Tibial nerve (tissue), 4 donors: ENCODE results near the gene CNTLN. TPM values are rescaled to one million over a fixed set of nuclear protein-coding genes. Genes with fewer than 3 reads are reported as not detected.
"Not testable (repeated sequence)": the region's sequence is repeated elsewhere in the genome, so short reads cannot be mapped to it uniquely, and the experiment has no call there.

ENCODE experiments used
- DNase-seq, 2 donors: peaks; one replicate each; pipeline ENCODE4 v3.0.0-alpha.2; 2019; ENCODE audit warnings: low spot score in 2 of 2
- H3K27ac ChIP-seq, 4 donors: fragments of 200-600 bp; sonication (generic) in 3 of 4; one replicate each; pipeline ENCODE4 v1.5.1; 2017 to 2019; ENCODE audit warnings: mild to moderate bottlenecking in 1 of 4
- H3K27me3 ChIP-seq, 2 donors: fragments of 200-600 bp; sonication (generic) in 1 of 2; one replicate each; pipeline versions ENCODE4 v1.5.1 to v1.6.0; 2017 to 2019
- H3K36me3 ChIP-seq, 3 donors: fragments of 200-600 bp; sonication (generic); one replicate each; pipeline ENCODE4 v1.5.1; 2018 to 2019
- H3K4me1 ChIP-seq, 4 donors: fragments of 200-600 bp; sonication (generic) in 3 of 4; one replicate each; pipeline ENCODE4 v1.5.1; 2017 to 2019
- H3K4me3 ChIP-seq, 4 donors: fragments of 200-600 bp; sonication (generic) in 3 of 4; one replicate each; pipeline ENCODE4 v1.5.1; 2017 to 2019; ENCODE audit warnings: mild to moderate bottlenecking in 1 of 4, moderate library complexity in 1 of 4
- H3K9me3 ChIP-seq, 4 donors: fragments of 200-600 bp; sonication (generic) in 3 of 4; one replicate each; pipeline ENCODE4 v1.5.1; 2017 to 2019
- EP300 ChIP-seq, 2 donors: sonication (generic); formaldehyde crosslinking; IDR thresholded peaks; one replicate each; pipeline ENCODE4 v1.6.1; 2017; ENCODE audit warnings: antibody characterized with exemption in 2 of 2, mild to moderate bottlenecking in 1 of 2
- POLR2A ChIP-seq, 2 donors: fragments of 450-650 bp; IDR thresholded peaks; one replicate each; pipeline ENCODE4 v1.6.1; 2017; ENCODE audit warnings: antibody characterized with exemption in 2 of 2, mild to moderate bottlenecking in 2 of 2, moderate library complexity in 2 of 2
- WGBS, 2 donors: methylation state at CpG; one replicate each; pipeline ENCODE4 v1.1.5; 2018; 5-methylcytosine and 5-hydroxymethylcytosine counted together
- total RNA-seq, 4 donors: library from RNA; depleted of rRNA; stranded (reverse); fragments of >200 nt; gene quantifications; one replicate each; pipeline ENCODE4 v1.1.0, GENCODE V29; 2016
- TF ChIP-seq, protein P1 (sequence below), 5 experiments: fragments of 200-600 bp in 3 of 5; fragments of 450-650 bp in 2 of 5; sonication (generic) in 3 of 5; IDR thresholded peaks; one replicate each; pipeline ENCODE4 v1.5.1; 2016 to 2019; ENCODE audit warnings: antibody characterized with exemption in 5 of 5, mild to moderate bottlenecking in 3 of 5, moderate library complexity in 2 of 5

Gene CNTLN
- total RNA-seq, 4 donors from 2014 or later, result 29.7 to 38.1 (median 34.0) TPM

DNA sequence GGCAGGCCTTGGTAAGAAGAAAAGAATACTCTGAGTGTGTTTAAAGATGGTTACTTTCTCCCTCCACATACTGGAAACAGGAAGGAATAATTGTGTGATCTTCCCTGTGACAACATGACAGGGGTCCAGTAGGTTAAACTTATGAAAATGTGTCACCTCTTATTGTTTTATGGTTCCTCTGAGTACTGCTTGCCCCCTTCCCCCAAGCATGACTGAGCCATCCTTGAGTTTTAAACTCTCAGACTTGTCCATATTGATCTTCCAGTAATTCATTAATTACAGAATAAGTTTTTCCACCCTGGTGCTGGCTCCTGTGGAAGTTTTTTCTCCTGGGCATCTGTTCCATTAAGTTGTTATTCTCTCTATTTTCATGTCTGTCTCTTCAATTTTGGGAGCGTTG, 95.8 kb downstream of the CNTLN start:
- Histone ChIP-seq H3K27ac (no peak overlapping the region), H3K27me3 (no peaks in the 10 kb centered on the region), H3K9me3 (no peaks in the 10 kb centered on the region), H3K36me3 (peaks cover 0 to 11% (median 0%) of the 10 kb centered on the region in 3 donors), H3K4me3 (no peak overlapping the region), H3K4me1 (peaks cover 0 to 17% (median 0%) of the 10 kb centered on the region in 4 donors)
- TF ChIP-seq, protein P1, sequence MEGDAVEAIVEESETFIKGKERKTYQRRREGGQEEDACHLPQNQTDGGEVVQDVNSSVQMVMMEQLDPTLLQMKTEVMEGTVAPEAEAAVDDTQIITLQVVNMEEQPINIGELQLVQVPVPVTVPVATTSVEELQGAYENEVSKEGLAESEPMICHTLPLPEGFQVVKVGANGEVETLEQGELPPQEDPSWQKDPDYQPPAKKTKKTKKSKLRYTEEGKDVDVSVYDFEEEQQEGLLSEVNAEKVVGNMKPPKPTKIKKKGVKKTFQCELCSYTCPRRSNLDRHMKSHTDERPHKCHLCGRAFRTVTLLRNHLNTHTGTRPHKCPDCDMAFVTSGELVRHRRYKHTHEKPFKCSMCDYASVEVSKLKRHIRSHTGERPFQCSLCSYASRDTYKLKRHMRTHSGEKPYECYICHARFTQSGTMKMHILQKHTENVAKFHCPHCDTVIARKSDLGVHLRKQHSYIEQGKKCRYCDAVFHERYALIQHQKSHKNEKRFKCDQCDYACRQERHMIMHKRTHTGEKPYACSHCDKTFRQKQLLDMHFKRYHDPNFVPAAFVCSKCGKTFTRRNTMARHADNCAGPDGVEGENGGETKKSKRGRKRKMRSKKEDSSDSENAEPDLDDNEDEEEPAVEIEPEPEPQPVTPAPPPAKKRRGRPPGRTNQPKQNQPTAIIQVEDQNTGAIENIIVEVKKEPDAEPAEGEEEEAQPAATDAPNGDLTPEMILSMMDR (IDR thresholded peaks at IDR 0.05), result no peak
- TF ChIP-seq EP300 (IDR thresholded peaks at IDR 0.05) (no peak), POLR2A (IDR thresholded peaks at IDR 0.05) (no peak)
- WGBS, 2 donors, result 28 to 30% methylated on average over 1 of the region's 1 CpG
- DNase-seq, result no peak

DNA sequence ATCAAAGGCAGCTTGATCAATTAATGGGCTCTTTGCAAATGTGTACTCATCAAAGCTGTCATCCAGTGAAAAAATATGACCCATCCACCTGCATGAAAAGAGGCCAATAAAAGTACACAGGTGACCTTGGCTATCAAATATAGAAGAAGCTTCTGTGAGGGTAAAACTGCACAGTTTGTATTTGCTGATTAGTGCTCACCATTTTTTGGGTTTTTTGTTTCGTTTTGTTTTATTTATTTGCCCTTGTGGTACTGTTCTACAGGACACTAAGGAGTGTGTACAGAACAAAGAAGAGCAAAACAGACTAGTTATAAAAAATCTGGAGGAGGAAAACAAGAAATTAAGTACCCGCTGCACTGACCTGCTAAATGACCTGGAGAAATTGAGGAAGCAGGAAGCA, 101.3 kb downstream of the CNTLN start:
- Histone ChIP-seq H3K36me3 (peaks cover 0 to 18% (median 0%) of the 10 kb centered on the region in 3 donors), H3K27me3 (no peaks in the 10 kb centered on the region), H3K9me3 (peaks cover 0 to 6% (median 2%) of the 10 kb centered on the region in 4 donors), H3K4me3 (no peak overlapping the region), H3K4me1 (peaks cover 0 to 10% (median 0%) of the 10 kb centered on the region in 4 donors), H3K27ac (no peak overlapping the region)
- no peak for DNase-seq
- 62 to 72% methylated on average over 2 of the region's 2 CpGs for WGBS, 2 donors
- TF ChIP-seq, protein P1 (IDR thresholded peaks at IDR 0.05), result no peak
- TF ChIP-seq EP300 (IDR thresholded peaks at IDR 0.05) (no peak), POLR2A (IDR thresholded peaks at IDR 0.05) (no peak)

DNA sequence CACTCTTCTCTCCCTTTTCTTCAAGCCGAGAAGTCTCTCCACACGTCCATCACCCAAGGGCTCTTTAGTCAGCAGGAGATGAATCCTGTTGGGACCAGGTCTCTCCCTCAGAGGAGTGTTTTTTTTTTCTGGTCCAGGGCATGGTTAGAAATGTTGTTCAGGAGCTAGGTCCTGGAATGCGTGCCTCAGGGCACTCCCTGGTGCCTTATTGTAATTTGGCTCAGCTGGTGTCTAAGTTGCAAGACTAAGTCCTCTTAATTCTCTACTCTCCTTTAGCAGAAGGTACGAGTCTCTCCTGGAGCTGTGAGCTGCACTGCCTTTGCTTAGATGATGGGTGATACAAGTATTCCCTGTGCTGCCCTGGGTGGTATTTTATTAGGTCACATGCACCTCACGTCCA, 111.9 kb downstream of the CNTLN start:
- Histone ChIP-seq H3K27ac (no peak overlapping the region), H3K36me3 (peaks cover 0 to 82% (median 0%) of the 10 kb centered on the region in 3 donors), H3K4me1 (no peaks in the 10 kb centered on the region), H3K27me3 (no peaks in the 10 kb centered on the region), H3K9me3 (peaks cover 0 to 57% (median 23%) of the 10 kb centered on the region in 4 donors), H3K4me3 (no peak overlapping the region)
- TF ChIP-seq POLR2A (IDR thresholded peaks at IDR 0.05) (no peak), EP300 (IDR thresholded peaks at IDR 0.05) (no peak)
- TF ChIP-seq, protein P1 (IDR thresholded peaks at IDR 0.05), result no peak
- no peak for DNase-seq
- WGBS, 2 donors, result 95 to 99% methylated on average over 5 of the region's 5 CpGs

DNA sequence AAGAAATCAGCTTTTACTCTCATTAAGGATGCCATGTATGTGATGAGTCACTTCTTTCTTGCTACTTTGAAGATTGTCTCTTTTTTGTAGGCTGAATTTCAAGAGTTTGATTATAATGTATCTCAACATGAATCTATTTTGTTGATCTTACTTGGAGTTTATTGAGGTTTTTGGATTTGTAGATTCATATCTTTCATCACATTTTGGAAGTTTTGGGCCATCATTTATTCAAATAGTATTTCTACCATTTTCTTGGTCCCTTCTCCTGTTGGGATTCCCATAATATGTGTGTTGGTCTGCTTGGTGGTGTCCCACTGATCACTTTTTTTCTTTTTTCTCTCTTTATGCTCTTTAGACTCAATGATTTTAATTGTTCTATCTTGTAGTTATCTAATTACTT, 116.3 kb downstream of the CNTLN start:
- H3K27me3 ChIP-seq, result no peaks in the 10 kb centered on the region
- no peak for DNase-seq
- H3K4me3 ChIP-seq, result no peak overlapping the region
- TF ChIP-seq, protein P1 (IDR thresholded peaks at IDR 0.05), result no peak
- TF ChIP-seq EP300 (IDR thresholded peaks at IDR 0.05), result no peak
- no peak for TF ChIP-seq POLR2A (IDR thresholded peaks at IDR 0.05)
- peaks cover 0 to 57% (median 0%) of the 10 kb centered on the region in 3 donors for H3K36me3 ChIP-seq
- H3K9me3 ChIP-seq, result peaks cover 0 to 73% (median 33%) of the 10 kb centered on the region in 4 donors
- no peaks in the 10 kb centered on the region for H3K4me1 ChIP-seq
- no peak overlapping the region for H3K27ac ChIP-seq

DNA sequence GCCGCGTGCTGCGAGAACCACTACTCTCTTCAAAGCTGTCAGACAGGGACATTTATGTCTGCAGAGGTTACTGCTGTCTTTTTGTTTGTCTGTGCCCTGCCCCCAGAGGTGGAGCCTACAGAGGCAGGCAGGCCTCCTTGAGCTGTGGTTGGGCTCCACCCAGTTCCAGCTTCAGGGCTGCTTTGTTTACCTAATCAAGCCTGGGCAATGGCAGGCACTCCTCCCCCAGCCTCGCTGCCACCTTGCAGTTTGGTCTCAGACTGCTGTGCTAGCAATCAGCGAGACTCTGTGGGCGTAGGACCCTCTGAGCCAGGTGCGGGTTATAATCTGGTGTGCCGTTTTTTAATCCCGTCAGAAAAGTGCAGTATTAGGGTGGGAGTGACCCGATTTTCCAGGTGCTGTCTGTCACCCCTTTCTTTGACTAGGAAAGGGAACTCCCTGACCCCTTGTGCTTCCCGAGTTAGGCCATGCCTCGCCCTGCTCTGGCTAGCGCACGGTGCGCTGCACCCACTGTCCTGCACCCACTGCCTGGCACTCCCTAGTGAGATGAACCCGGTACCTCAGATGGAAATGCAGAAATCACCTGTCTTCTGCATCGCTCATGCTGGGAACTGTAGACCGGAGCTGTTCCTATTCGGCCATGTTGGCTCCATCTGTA, 133.8 kb downstream of the CNTLN start:
- H3K4me1 ChIP-seq, H3K27ac ChIP-seq, H3K27me3 ChIP-seq, DNase-seq, H3K36me3 ChIP-seq, H3K4me3 ChIP-seq: not testable (repeated sequence)
- WGBS, 2 donors, result 89 to 90% methylated on average over 19 of the region's 19 CpGs
- H3K9me3 ChIP-seq, result peaks cover 0 to 17% (median 0%) of the 10 kb centered on the region in 4 donors
